ENCODE results near the gene SLC4A5. TPM values are rescaled to one million over a fixed set of nuclear protein-coding genes. Genes with fewer than 3 reads are reported as not detected.
A peak's percentile ranks its signal among the peaks of the same experiment; 100 is the strongest.

SLC4A5 gene
- total RNA-seq, 1 donor from 2014 or later: 2.3 TPM

GRCh38 chr2:74177696-74178095, 165.5 kb downstream of the SLC4A5 start:
- no peaks in the 10 kb centered on the region for H3K27me3 ChIP-seq (ENCODE audit: low read depth)
- TF ChIP-seq CTCF (IDR thresholded peaks at IDR 0.05; ENCODE audit: borderline replicate concordance): no peak
- H3K4me3 ChIP-seq: peak overlapping the region; percentile 91
- H3K36me3 ChIP-seq: no peaks in the 10 kb centered on the region
- no peaks in the 10 kb centered on the region for H3K9me3 ChIP-seq (replicated peaks)
- H3K27ac ChIP-seq (replicated peaks): peak overlapping the region; percentile 95
- peaks cover 51% of the 10 kb centered on the region for H3K4me1 ChIP-seq
- DNase-seq: no peak
- intact Hi-C loops (cut with micrococcal nuclease): no loop called here

GRCh38 chr2:74174909-74175308, 168.3 kb downstream of the SLC4A5 start:
- TF ChIP-seq CTCF (IDR thresholded peaks at IDR 0.05; ENCODE audit: borderline replicate concordance): no peak
- Histone ChIP-seq H3K27ac (replicated peaks) (no peak overlapping the region), H3K27me3 (ENCODE audit: low read depth) (no peaks in the 10 kb centered on the region), H3K4me3 (no peak overlapping the region), H3K4me1 (peaks cover 53% of the 10 kb centered on the region), H3K36me3 (peaks cover 26% of the 10 kb centered on the region), H3K9me3 (replicated peaks) (no peaks in the 10 kb centered on the region)
- intact Hi-C loops (cut with micrococcal nuclease): no loop called here
- DNase-seq: no peak

GRCh38 chr2:74168739-74169138, 174.5 kb downstream of the SLC4A5 start:
- Histone ChIP-seq H3K36me3 (peaks cover 87% of the 10 kb centered on the region), H3K4me3 (no peak overlapping the region), H3K27ac (replicated peaks) (no peak overlapping the region), H3K4me1 (peaks cover 4% of the 10 kb centered on the region), H3K27me3 (ENCODE audit: low read depth) (no peaks in the 10 kb centered on the region), H3K9me3 (replicated peaks) (peaks cover 8% of the 10 kb centered on the region)
- no peak for TF ChIP-seq CTCF (IDR thresholded peaks at IDR 0.05; ENCODE audit: borderline replicate concordance)
- DNase-seq: no peak
- intact Hi-C loops (cut with micrococcal nuclease): no loop called here

Other genes starting within 250 kb of the SLC4A5 start
- gene BOLA3, start 195.5 kb downstream of the SLC4A5 start, total RNA-seq: 81.2 TPM
- gene MOB1A, start 164.5 kb downstream of the SLC4A5 start, total RNA-seq: 54.9 TPM
- gene MTHFD2, start 144.8 kb downstream of the SLC4A5 start, total RNA-seq: 17.8 TPM
- 201 TPM for gene DCTN1, start 36.9 kb upstream of the SLC4A5 start, total RNA-seq
- 0.82 TPM for gene C2orf81, start 78.2 kb upstream of the SLC4A5 start, total RNA-seq
- 2.9 TPM for gene WDR54, start 78.3 kb upstream of the SLC4A5 start, total RNA-seq
- 14.0 TPM for gene RTKN, start 98.5 kb upstream of the SLC4A5 start, total RNA-seq
- gene INO80B, start 111.7 kb upstream of the SLC4A5 start, total RNA-seq: 19.3 TPM
- gene WBP1, start 115.0 kb upstream of the SLC4A5 start, total RNA-seq: 46.1 TPM
- 19.5 TPM for gene MOGS, start 122.0 kb upstream of the SLC4A5 start, total RNA-seq
- 176 TPM for gene MRPL53, start 129.3 kb upstream of the SLC4A5 start, total RNA-seq
- 5.6 TPM for gene CCDC142, start 139.6 kb upstream of the SLC4A5 start, total RNA-seq
- 9.5 TPM for gene TTC31, start 139.7 kb upstream of the SLC4A5 start, total RNA-seq
- gene LBX2, start 156.2 kb upstream of the SLC4A5 start, total RNA-seq: 0.25 TPM
- gene PCGF1, start 164.3 kb upstream of the SLC4A5 start, total RNA-seq: 20.2 TPM
- not detected for gene TLX2, start 171.0 kb upstream of the SLC4A5 start, total RNA-seq
- gene DQX1, start 182.8 kb upstream of the SLC4A5 start, total RNA-seq: 0.11 TPM
- gene AUP1, start 186.3 kb upstream of the SLC4A5 start, total RNA-seq: 46.9 TPM
- gene HTRA2, start 186.5 kb upstream of the SLC4A5 start, total RNA-seq: 26.6 TPM
- gene LOXL3, start 210.5 kb upstream of the SLC4A5 start, total RNA-seq: 4.7 TPM
- 4.1 TPM for gene DOK1, start 211.3 kb upstream of the SLC4A5 start, total RNA-seq